ENCODE data around the gene TSTD1.
"Not testable (repeated sequence)": the region's sequence is repeated elsewhere in the genome, so short reads cannot be mapped to it uniquely, and the experiment has no call there.

TSTD1 gene

GRCh38 chr1:161006563-161006962 is 32.2 kb downstream of the TSTD1 start:
- no peak for DNase-seq

- DNase-seq = no peak
Measured at GRCh38 chr1:161001525-161001924, 37.2 kb downstream of the TSTD1 start.

- DNase-seq = no peak
Measured at GRCh38 chr1:161000736-161001480, 37.9 kb downstream of the TSTD1 start.

GRCh38 chr1:160999376-160999775 is 39.4 kb downstream of the TSTD1 start:
- no peak for DNase-seq

GRCh38 chr1:160997323-160998038 is 41.3 kb downstream of the TSTD1 start:
- DNase-seq = peak; percentile 28

GRCh38 chr1:160996178-160996577 is 42.6 kb downstream of the TSTD1 start:
- DNase-seq = no peak

- no peak for DNase-seq
Measured at GRCh38 chr1:160993544-160994193, 45.1 kb downstream of the TSTD1 start.

GRCh38 chr1:160992036-160992435 is 46.7 kb downstream of the TSTD1 start:
- DNase-seq = not testable (repeated sequence)

Data from central memory CD4-positive, alpha-beta T cell (primary cell).